ENCODE measurements around the gene CDKL4.

DNA sequence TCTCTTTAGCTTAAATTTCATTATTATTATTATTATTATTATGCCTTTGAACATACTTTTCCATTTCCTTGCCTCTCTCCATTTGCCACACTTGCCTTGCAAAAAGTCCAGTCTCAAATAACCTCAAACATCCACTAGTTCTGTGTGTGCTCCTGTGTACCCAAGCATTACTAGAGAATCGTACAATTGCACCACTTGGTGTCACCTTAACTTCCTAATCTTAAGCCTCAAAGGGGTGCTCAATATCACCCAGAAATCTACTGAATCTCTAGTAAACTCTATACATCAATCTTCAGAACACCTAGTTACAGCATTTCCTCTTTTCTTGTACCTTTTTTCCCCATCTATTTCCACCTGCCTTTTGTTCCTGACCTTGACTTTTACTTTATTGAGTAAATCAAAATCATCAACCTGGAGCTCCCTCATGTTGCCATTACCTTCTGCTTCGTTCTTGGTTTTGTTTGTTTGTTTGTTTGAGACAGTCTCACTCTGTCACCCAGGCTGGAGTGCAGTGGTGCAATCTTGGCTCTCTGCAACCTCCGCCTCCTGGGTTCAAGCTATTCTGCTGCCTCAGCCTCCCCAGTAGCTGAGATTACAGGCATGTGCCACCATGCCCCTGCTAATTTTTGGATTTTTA is 110.4 kb downstream of the CDKL4 start:
- TF ChIP-seq EZH2 (IDR thresholded peaks at IDR 0.05; ENCODE audit: insufficient read depth, poor library complexity, severe bottlenecking) (no peak), EZH2phosphoT487 (IDR thresholded peaks at IDR 0.05; ENCODE audit: insufficient read depth, low read depth) (no peak)

Measured in GM23248 (cell line).